LNCaP clone FGC (cell line): Measurements from ENCODE around the gene SOBP.

Experiments used
- DNase-seq: peaks from one replicate; pipeline ENCODE4 v3.0.0-alpha.2; 2011; ENCODE audit warnings: low read depth
- H3K4me3 ChIP-seq: 2 replicates; pipeline ENCODE4 v1.5.1; 2011; ENCODE audit warnings: mild to moderate bottlenecking, low read depth, low read length, control low read depth
- TF ChIP-seq, protein P1 (sequence below): IDR thresholded peaks from 2 replicates; pipeline ENCODE4 v1.5.1; 2012; ENCODE audit warnings: mild to moderate bottlenecking; ENCODE audit not compliant: control insufficient read depth, insufficient read depth; ENCODE audit errors: extremely low read depth

The SOBP gene

DNA sequence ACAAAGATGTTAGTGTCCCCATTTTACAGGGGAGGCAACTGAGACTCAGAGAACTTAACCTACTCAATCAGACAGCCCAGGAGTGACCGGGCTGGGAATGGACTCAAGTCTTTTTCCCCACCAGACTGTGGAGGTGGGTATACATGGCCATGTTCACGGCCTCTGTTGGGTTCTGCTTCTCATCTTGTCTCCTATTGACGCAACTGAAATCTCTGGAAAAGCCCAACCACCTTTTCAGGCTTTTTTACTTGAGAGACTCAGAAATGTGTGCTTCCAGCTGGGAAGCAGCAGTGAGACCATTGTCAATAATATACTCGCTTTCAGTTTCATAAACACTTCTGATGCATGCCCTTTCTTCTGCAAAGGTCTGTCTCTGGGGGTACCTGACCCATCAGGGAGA lies 70.7 kb downstream of the SOBP start:
- no peak for DNase-seq
- no peak overlapping the region for H3K4me3 ChIP-seq
- TF ChIP-seq, protein P1, sequence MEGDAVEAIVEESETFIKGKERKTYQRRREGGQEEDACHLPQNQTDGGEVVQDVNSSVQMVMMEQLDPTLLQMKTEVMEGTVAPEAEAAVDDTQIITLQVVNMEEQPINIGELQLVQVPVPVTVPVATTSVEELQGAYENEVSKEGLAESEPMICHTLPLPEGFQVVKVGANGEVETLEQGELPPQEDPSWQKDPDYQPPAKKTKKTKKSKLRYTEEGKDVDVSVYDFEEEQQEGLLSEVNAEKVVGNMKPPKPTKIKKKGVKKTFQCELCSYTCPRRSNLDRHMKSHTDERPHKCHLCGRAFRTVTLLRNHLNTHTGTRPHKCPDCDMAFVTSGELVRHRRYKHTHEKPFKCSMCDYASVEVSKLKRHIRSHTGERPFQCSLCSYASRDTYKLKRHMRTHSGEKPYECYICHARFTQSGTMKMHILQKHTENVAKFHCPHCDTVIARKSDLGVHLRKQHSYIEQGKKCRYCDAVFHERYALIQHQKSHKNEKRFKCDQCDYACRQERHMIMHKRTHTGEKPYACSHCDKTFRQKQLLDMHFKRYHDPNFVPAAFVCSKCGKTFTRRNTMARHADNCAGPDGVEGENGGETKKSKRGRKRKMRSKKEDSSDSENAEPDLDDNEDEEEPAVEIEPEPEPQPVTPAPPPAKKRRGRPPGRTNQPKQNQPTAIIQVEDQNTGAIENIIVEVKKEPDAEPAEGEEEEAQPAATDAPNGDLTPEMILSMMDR: no peak

DNA sequence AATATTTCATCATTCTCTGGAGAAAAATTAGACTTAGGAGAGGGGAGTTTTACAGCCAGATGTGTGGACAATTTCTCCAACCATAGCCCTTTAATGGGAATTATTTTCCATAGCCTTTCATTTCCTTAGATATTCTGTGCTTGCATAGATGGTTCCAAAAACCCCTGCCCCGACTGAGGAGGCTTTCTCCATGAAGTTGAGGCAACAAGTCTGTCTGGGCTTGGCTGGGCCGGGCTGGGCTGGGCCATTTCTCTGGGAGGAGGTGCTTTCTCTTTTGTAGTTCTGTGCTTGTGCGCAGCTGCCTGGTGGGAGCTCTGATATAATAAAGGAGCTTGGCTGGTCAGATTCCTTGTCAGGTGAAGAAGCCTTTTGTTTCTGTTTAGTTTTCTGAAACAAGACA lies 71.4 kb downstream of the SOBP start:
- TF ChIP-seq, protein P1: no peak
- DNase-seq: no peak
- no peak overlapping the region for H3K4me3 ChIP-seq

DNA sequence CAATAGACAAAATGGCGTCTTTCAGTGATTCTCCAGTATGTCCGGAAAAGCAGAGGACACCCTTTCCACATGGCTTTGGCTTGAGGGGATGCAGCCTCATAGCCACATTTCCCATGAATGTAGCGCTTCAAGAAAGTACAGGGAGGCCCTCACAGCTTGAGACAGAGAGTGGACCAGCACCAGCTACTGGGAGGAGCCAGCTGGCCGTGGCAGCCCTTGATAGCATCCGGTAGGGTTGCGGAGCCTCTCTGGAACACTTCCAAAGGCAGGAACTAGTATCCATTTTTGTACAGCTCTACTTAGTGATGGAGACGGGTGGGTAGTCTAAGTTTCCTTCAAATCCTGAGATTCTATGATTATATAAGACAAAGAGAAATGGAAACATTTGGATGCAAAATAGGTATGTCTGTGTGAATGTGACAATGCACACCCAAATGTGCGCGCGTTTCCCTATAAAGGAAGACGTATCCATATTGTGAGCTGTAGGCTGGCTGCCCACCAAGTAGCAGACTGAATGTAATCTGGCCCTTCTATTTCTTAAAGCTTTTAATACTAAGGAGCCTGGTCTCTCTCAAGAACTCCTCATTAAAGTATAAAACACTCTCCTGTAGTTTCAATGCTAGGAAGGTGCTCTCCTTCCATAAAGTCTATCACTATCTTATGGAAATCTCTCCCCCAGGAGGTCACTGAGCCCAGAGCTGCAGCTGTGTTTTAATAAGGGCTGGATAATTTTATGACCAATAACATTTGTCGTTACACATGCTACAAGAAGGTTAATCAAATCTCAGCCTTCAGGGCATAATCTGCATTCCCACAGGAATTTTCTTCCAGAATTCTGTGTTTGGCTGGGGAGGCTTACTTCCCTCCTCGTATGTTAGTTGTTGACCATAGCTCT lies 74.0 kb downstream of the SOBP start:
- peak; percentile 28 for DNase-seq
- TF ChIP-seq, protein P1: no peak
- no peak overlapping the region for H3K4me3 ChIP-seq

DNA sequence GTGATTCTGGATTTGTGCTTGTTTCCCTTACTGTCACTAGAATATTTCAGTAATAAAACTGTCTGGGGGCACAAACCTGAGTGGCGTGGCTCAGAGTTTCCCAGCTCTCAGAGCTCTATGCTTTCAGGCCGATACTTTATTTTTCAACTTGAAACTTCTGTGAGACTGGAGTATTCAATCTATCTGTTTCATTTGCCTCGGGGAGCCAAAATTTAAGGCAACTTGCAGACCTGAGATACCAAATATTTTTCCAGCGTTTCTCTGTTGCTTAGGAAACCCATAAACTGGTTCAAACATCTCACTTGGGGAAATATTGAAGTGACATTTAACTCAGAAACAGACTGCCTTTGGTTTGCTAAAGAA lies 74.7 kb downstream of the SOBP start:
- TF ChIP-seq, protein P1: no peak

DNA sequence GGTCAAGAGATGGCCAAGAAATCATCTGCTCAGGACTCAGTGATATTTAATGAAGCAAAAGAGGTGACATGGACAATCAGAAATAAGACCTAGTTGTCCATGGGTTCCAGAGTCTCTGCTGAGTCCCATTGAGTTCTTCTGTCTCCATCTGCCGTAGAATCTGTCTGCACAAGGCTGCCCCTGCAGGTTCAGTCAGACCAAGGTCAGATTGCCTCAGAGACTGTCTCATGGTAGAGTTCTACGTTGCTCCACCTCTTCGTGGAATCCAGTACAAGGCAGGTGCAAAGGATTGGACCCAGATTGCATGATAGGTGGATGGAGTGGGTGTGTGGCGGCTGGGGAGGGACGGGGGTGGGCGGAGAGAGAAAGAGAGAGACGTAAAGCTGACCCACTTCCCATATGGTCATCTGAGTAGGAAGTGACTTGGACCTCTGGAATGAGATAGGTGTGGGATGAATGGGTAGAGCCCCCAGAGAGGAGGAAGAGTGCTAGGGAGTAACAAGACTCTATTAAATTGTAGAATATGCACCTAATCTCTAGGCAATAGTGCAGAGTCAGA lies 75.3 kb downstream of the SOBP start:
- no peak overlapping the region for H3K4me3 ChIP-seq
- no peak for DNase-seq
- TF ChIP-seq, protein P1: no peak

More for the DNA sequence above, 74.7 kb downstream of the SOBP start:
- no peak overlapping the region for H3K4me3 ChIP-seq
- no peak for DNase-seq

DNA sequence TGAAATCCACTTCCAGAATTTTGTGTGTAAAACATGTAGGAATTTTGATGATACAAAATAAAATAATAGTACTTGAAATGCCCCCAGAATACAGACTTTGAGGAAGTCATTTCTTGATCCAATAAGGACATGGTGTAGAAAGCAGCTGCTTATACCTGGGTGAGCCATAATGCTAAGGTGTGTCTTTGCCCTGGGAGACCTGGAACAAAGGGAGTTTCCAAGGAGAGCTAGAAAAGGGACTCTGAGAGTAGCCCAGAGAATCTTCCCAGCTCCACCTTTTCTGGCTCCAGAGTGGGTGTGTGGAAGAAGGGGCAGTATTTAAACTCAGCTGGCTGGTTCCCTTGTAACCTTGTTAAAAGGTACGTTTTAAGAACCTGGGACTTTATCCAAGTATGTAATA lies 77.7 kb downstream of the SOBP start:
- DNase-seq: peak; percentile 26

More for the DNA sequence above, 77.7 kb downstream of the SOBP start:
- TF ChIP-seq, protein P1: no peak
- H3K4me3 ChIP-seq: no peak overlapping the region
